Fibroblast of lung (primary cell): ENCODE data around the gene ZER1.

Experiments used
- CTCF ChIP-seq, 2 donors: IDR thresholded peaks in 1 of 2; conservative IDR thresholded peaks in 1 of 2; 1 replicate in 1 of 2; 2 replicates in 1 of 2; pipeline ENCODE4 v1.5.1; 2011 to 2012; ENCODE audit warnings: low read length in 2 of 2, control low read depth in 1 of 2, inconsistent platforms in 1 of 2, low read depth in 1 of 2, mild to moderate bottlenecking in 1 of 2
- EZH2 ChIP-seq: IDR thresholded peaks from 2 replicates; pipeline ENCODE4 v1.5.1; 2012; ENCODE audit warnings: low read length, control low read depth, mild to moderate bottlenecking; ENCODE audit errors: missing control alignments

- no peak for TF ChIP-seq EZH2
- TF ChIP-seq CTCF (conservative IDR thresholded peaks at IDR 0.05 in 1 of 2, IDR thresholded peaks at IDR 0.05 in 1 of 2; ENCODE audit: low read depth in 1 of 2, low read length in 2 of 2), result no peak
Measured at GRCh38 chr9:128810873-128811272, 39.1 kb upstream of the ZER1 start.
